IMR-90 (cell line): ENCODE measurements around the gene ZNF335. TPM values are rescaled to one million over a fixed set of nuclear protein-coding genes. Genes with fewer than 3 reads are reported as not detected.

ENCODE experiments used
- ATAC-seq: fragments of 200-7000 bp; cut with Tn5 transposase; 2 replicates; pipeline ENCODE4 v1.9.1; 2020; ENCODE audit warnings: low read depth, mild to moderate bottlenecking, moderate library complexity
- BruUV-seq: library from RNA; stranded (reverse); fragments of 400-500 nt; replicated peaks from 2 replicates; lab custom pipeline; 2021; lab: Mats Ljungman, UMichigan
- CTCF ChIA-PET: fragments of 300-600 bp; formaldehyde crosslinking; extraction: SDS; loops from one replicate; lab custom pipeline; 2021; ENCODE audit warnings: antibody characterized with exemption; lab: Yijun Ruan, JAX
- POLR2A ChIA-PET: fragments of 300-600 bp; sonication (Branson Sonifier 250); formaldehyde crosslinking; loops from one replicate; lab custom pipeline; 2022; ENCODE audit warnings: antibody characterized with exemption; ENCODE audit not compliant: unreplicated experiment; lab: Charles Lee
- DNase-seq: peaks from one replicate; pipeline ENCODE4 v3.0.0; 2013
- H2AFZ ChIP-seq: replicated peaks from 2 replicates; pipeline ENCODE3; 2013; ENCODE audit warnings: low read length, mild to moderate bottlenecking; ENCODE audit not compliant: poor library complexity
- H2AK5ac ChIP-seq: 2 replicates; pipeline ENCODE4 v1.6.1; 2013; ENCODE audit warnings: low read depth, low read length, inconsistent platforms
- H2AK9ac ChIP-seq: replicated peaks from 2 replicates; pipeline ENCODE3; 2013; ENCODE audit warnings: mild to moderate bottlenecking, low read depth, low read length, moderate library complexity; ENCODE audit not compliant: poor library complexity
- H2BK120ac ChIP-seq: 2 replicates; pipeline ENCODE4 v1.6.1; 2013; ENCODE audit warnings: low read depth, low read length, inconsistent platforms
- H2BK15ac ChIP-seq: 3 replicates; pipeline ENCODE4 v1.6.1; 2013; ENCODE audit warnings: low read depth, low read length, inconsistent platforms
- H2BK20ac ChIP-seq: 2 replicates; pipeline ENCODE4 v1.6.1; 2013; ENCODE audit warnings: low read depth, mild to moderate bottlenecking, inconsistent platforms, low read length, moderate library complexity
- H2BK5ac ChIP-seq: 2 replicates; pipeline ENCODE4 v1.6.1; 2013; ENCODE audit warnings: mild to moderate bottlenecking, low read depth, low read length, inconsistent platforms; ENCODE audit not compliant: poor library complexity, severe bottlenecking
- H3K14ac ChIP-seq: replicated peaks from 2 replicates; pipeline ENCODE4 v1.6.1; 2013; ENCODE audit warnings: low read depth, low read length, inconsistent platforms
- H3K18ac ChIP-seq: 2 replicates; pipeline ENCODE4 v1.6.1; 2013; ENCODE audit warnings: low read depth, low read length, control low read depth
- H3K23ac ChIP-seq: 2 replicates; pipeline ENCODE4 v1.6.1; 2013; ENCODE audit warnings: low read depth, low read length, inconsistent platforms
- H3K27ac ChIP-seq: 2 replicates; pipeline ENCODE4 v1.5.1; 2013; ENCODE audit warnings: mild to moderate bottlenecking, control low read depth, low read length; ENCODE audit not compliant: insufficient read depth
- H3K27me3 ChIP-seq: 2 replicates; pipeline ENCODE4 v1.6.1; 2013; ENCODE audit warnings: low read length; ENCODE audit not compliant: control insufficient read depth, insufficient read depth
- H3K36me3 ChIP-seq: 2 replicates; pipeline ENCODE4 v1.6.1; 2013; ENCODE audit warnings: low read length, mixed read lengths; ENCODE audit not compliant: control insufficient read depth, insufficient read depth
- H3K4ac ChIP-seq: 2 replicates; pipeline ENCODE4 v1.6.1; 2013; ENCODE audit warnings: low read depth, low read length, inconsistent platforms
- H3K4me1 ChIP-seq: 2 replicates; pipeline ENCODE4 v1.6.1; 2013; ENCODE audit warnings: low read length, mixed read lengths; ENCODE audit not compliant: control insufficient read depth, insufficient read depth
- H3K4me2 ChIP-seq: 2 replicates; pipeline ENCODE4 v1.6.1; 2013; ENCODE audit warnings: low read depth, mild to moderate bottlenecking, control low read depth, low read length, moderate library complexity
- H3K4me3 ChIP-seq: 2 replicates; pipeline ENCODE4 v1.5.1; 2013; ENCODE audit warnings: low read depth, mild to moderate bottlenecking, control low read depth, low read length, moderate library complexity; ENCODE audit not compliant: insufficient read depth
- H3K56ac ChIP-seq: 2 replicates; pipeline ENCODE4 v1.6.1; 2013; ENCODE audit warnings: low read length, inconsistent platforms; ENCODE audit not compliant: insufficient read depth; ENCODE audit errors: extremely low read depth
- H3K79me1 ChIP-seq, 2 experiments: 2 replicates each; pipeline ENCODE4 v1.6.1; 2013; ENCODE audit warnings: low read length in 2 of 2, inconsistent platforms in 1 of 2, low read depth in 1 of 2
- H3K9ac ChIP-seq: 2 replicates; pipeline ENCODE4 v1.6.1; 2013; ENCODE audit warnings: low read depth, low read length, control low read depth
- H3K9me1 ChIP-seq: 2 replicates; pipeline ENCODE4 v1.6.1; 2013; ENCODE audit warnings: low read length, inconsistent platforms; ENCODE audit not compliant: insufficient read depth
- H3K9me3 ChIP-seq: 2 replicates; pipeline ENCODE4 v1.6.1; 2013; ENCODE audit warnings: low read length; ENCODE audit not compliant: control insufficient read depth, insufficient read depth
- H4K20me1 ChIP-seq: 2 replicates; pipeline ENCODE4 v1.6.1; 2013; ENCODE audit warnings: low read length, inconsistent platforms; ENCODE audit not compliant: insufficient read depth
- H4K5ac ChIP-seq: 2 replicates; pipeline ENCODE4 v1.6.1; 2013; ENCODE audit warnings: mild to moderate bottlenecking, low read depth, low read length, control low read depth
- H4K8ac ChIP-seq, 2 experiments: 2 replicates each; pipeline ENCODE4 v1.6.1; 2013; ENCODE audit warnings: low read depth in 2 of 2, low read length in 2 of 2, control low read depth in 1 of 2, inconsistent platforms in 1 of 2
- H4K91ac ChIP-seq: 2 replicates; pipeline ENCODE4 v1.6.1; 2013; ENCODE audit warnings: low read depth, low read length, inconsistent platforms; ENCODE audit not compliant: insufficient read depth
- MXI1 ChIP-seq: IDR thresholded peaks from 2 replicates; pipeline ENCODE4 v1.6.1; 2012; ENCODE audit warnings: low read depth, mild to moderate bottlenecking, low read length, moderate library complexity, borderline replicate concordance
- RCOR1 ChIP-seq: IDR thresholded peaks from 2 replicates; pipeline ENCODE4 v1.6.1; 2012; ENCODE audit warnings: mild to moderate bottlenecking, low read length, improper control_type of control experiment; ENCODE audit not compliant: insufficient replicate concordance
- WGBS, 2 experiments: methylation state at CpG; one replicate each; pipeline versions ENCODE4 v1.1.5 to v1.1.7; 2013; ENCODE audit warnings: missing lambda C conversion rate in 2 of 2; ENCODE audit not compliant: insufficient read length in 1 of 2; ENCODE audit errors: extremely low coverage in 2 of 2; 5-methylcytosine and 5-hydroxymethylcytosine counted together
- dilution Hi-C: fragments of 300-500 bp; cut with HindIII; formaldehyde crosslinking; loops from one replicate; pipeline ENCODE4 v1.14.3; 2018; ENCODE audit warnings: low sequenced_read_pairs; ENCODE audit not compliant: unreplicated experiment
- in situ Hi-C: fragments of 300-500 bp; cut with MboI; formaldehyde crosslinking; loops from 3 replicates; pipeline ENCODE4 v1.14.3; 2019; ENCODE audit warnings: low sequenced_read_pairs, inconsistent platforms, mixed read lengths
- intact Hi-C: fragments of 100-400 bp; cut with micrococcal nuclease; formaldehyde crosslinking; loops from 2 replicates; pipeline ENCODE4 v1.10.0; 2022
- polyA plus RNA-seq, 3 experiments: library from polyadenylated mRNA; depleted of rRNA; stranded (reverse); fragments of >200 nt; gene quantifications; 2 replicates each; pipeline ENCODE4 v1.2.3, GENCODE V29; 2012; ENCODE audit warnings: low replicate concordance in 1 of 3
- total RNA-seq: library from RNA; depleted of rRNA; stranded (reverse); fragments of >200 nt; gene quantifications from 2 replicates; pipeline ENCODE4 v1.2.3, GENCODE V29; 2012

Gene ZNF335
- total and polyA plus RNA-seq, 2 of the 4 experiments (the other 2 are of a cell fraction): 11.8 to 17.8 TPM

- Histone ChIP-seq H3K4ac (no peak overlapping the region), H2BK5ac (no peak overlapping the region), H3K4me1 (peaks cover 13% of the 10 kb centered on the region), H3K23ac (no peak overlapping the region), H4K5ac (no peak overlapping the region), H2BK15ac (no peak overlapping the region), H4K91ac (no peak overlapping the region), H3K9me3 (no peaks in the 10 kb centered on the region), H2AK9ac (peak overlapping the region; percentile 30), H2BK20ac (no peak overlapping the region), H2AFZ (peak overlapping the region; percentile 36), H3K56ac (no peak overlapping the region), H4K8ac (no peak overlapping the region), H2BK120ac (no peak overlapping the region), H3K79me1 (peaks cover 17 to 47% of the 10 kb centered on the region in 2 experiments; a peak in 3 of 4 replicates), H3K27ac (no peak overlapping the region), H2AK5ac (no peak overlapping the region), H3K18ac (no peak overlapping the region), H4K20me1 (peaks cover 28% of the 10 kb centered on the region), H3K14ac (no peak overlapping the region), H3K36me3 (peaks cover 48% of the 10 kb centered on the region), H3K9me1 (peaks cover 13% of the 10 kb centered on the region; the same call in 1 of the 2 replicates), H3K4me3 (no peak overlapping the region), H3K4me2 (no peak overlapping the region), H3K27me3 (no peaks in the 10 kb centered on the region), H3K9ac (no peak overlapping the region)
- dilution Hi-C loops: no loop called here
- DNase-seq (no peak), ATAC-seq (no peak)
- POLR2A ChIA-PET: no interaction called here
- in situ Hi-C loops: no loop called here
- CTCF ChIA-PET: no interaction called here
- intact Hi-C loops: no loop called here
- BruUV-seq: no TSS peak
- 100% methylated on average over 4 of the region's 13 CpGs; no CpG with 5 or more reads in 1 of the 2 experiments for WGBS, 2 experiments
- no peak for TF ChIP-seq MXI1
- no peak for TF ChIP-seq RCOR1
These were observed 4.4 kb downstream of the ZNF335 start for GRCh38 chr20:45967551-45968080.
